HG03175 (cell line): ENCODE results near the gene HSBP1L1.

Experiments used
- ATAC-seq: cut with Tn5 transposase; IDR thresholded peaks from one replicate; pipeline ENCODE4 v1.9.1; 2021; ENCODE audit warnings: mild to moderate bottlenecking, moderate library complexity; ENCODE audit not compliant: unreplicated experiment

HSBP1L1 gene

GRCh38 chr18:79964330-79965118 lies at the start of gene HSBP1L1:
Gene HSBP1L1, plus strand, starts transcription at chr18:79964643. Its CDS starts 93 bp downstream, at chr18:79964736.
- peak; percentile 64 for ATAC-seq

- ATAC-seq: no peak
These were observed 49.0 kb upstream of the HSBP1L1 start for GRCh38 chr18:79915161-79916127.

- no peak for ATAC-seq
These were observed 48.3 kb upstream of the HSBP1L1 start for GRCh38 chr18:79916128-79916494.

GRCh38 chr18:79916546-79917168 lies 47.8 kb upstream of the HSBP1L1 start:
- no peak for ATAC-seq

- ATAC-seq: no peak
These were observed 47.1 kb upstream of the HSBP1L1 start for GRCh38 chr18:79917169-79917852.

- no peak for ATAC-seq
These were observed 46.4 kb upstream of the HSBP1L1 start for GRCh38 chr18:79917853-79918614.

- no peak for ATAC-seq
These were observed 45.8 kb upstream of the HSBP1L1 start for GRCh38 chr18:79918615-79919011.

GRCh38 chr18:79919089-79919488 lies 45.4 kb upstream of the HSBP1L1 start:
- no peak for ATAC-seq

- ATAC-seq: no peak
These were observed 42.2 kb upstream of the HSBP1L1 start for GRCh38 chr18:79921984-79922965.

- ATAC-seq: no peak
These were observed 41.5 kb upstream of the HSBP1L1 start for GRCh38 chr18:79922971-79923411.

- ATAC-seq: no peak
These were observed 40.4 kb upstream of the HSBP1L1 start for GRCh38 chr18:79923896-79924585.

GRCh38 chr18:79924814-79925731 lies 39.4 kb upstream of the HSBP1L1 start:
- ATAC-seq: no peak

GRCh38 chr18:79926306-79926705 lies 38.1 kb upstream of the HSBP1L1 start:
- no peak for ATAC-seq

GRCh38 chr18:79926715-79927606 lies 37.5 kb upstream of the HSBP1L1 start:
- ATAC-seq: no peak

GRCh38 chr18:79927607-79928562 lies 36.6 kb upstream of the HSBP1L1 start:
- ATAC-seq: no peak
